Adrenal gland (tissue), 5 donors: Measurements from ENCODE around the gene VWDE.

Source experiments
- POLR2A ChIP-seq, 2 donors: fragments of 450-650 bp; IDR thresholded peaks; one replicate each; pipeline ENCODE4 v1.6.1; 2017; ENCODE audit warnings: antibody characterized with exemption in 2 of 2, mild to moderate bottlenecking in 2 of 2, moderate library complexity in 1 of 2
- TF ChIP-seq, protein P1 (sequence below), 6 experiments: fragments of 450-650 bp in 4 of 6; fragments of 200-600 bp in 2 of 6; sonication (generic) in 1 of 6; IDR thresholded peaks; 1 replicate in 5 of 6; 2 replicates in 1 of 6; pipeline versions ENCODE4 v1.5.1 to v1.8.0; 2016 to 2021; ENCODE audit warnings: antibody characterized with exemption in 6 of 6, mild to moderate bottlenecking in 2 of 6, moderate library complexity in 1 of 6
- donor health status: DM: no; HTN: no; CAD: no.

DNA sequence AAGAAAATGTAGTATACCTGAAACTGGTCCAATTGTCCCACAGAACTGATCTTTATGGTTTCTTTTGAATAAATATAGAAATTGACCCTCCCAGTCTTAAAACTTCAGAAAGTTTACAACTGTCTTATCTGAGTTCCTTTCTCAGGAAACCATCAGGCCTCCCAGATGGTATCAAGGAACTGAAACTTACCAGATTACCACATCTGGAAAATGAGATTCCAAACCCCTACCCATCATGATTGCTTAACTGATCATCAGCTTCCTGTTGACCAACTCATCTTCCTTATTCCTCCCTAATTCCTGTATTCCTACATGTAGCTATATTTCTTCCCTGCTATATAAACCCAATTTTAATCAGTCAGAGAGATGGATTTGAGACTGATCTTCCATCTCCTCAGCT is 5.5 kb downstream of the VWDE start:
- no peak for TF ChIP-seq POLR2A (IDR thresholded peaks at IDR 0.05)
- TF ChIP-seq, protein P1, sequence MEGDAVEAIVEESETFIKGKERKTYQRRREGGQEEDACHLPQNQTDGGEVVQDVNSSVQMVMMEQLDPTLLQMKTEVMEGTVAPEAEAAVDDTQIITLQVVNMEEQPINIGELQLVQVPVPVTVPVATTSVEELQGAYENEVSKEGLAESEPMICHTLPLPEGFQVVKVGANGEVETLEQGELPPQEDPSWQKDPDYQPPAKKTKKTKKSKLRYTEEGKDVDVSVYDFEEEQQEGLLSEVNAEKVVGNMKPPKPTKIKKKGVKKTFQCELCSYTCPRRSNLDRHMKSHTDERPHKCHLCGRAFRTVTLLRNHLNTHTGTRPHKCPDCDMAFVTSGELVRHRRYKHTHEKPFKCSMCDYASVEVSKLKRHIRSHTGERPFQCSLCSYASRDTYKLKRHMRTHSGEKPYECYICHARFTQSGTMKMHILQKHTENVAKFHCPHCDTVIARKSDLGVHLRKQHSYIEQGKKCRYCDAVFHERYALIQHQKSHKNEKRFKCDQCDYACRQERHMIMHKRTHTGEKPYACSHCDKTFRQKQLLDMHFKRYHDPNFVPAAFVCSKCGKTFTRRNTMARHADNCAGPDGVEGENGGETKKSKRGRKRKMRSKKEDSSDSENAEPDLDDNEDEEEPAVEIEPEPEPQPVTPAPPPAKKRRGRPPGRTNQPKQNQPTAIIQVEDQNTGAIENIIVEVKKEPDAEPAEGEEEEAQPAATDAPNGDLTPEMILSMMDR (IDR thresholded peaks at IDR 0.05): no peak
